NCI-H526 (cell line): ENCODE results near the gene MMRN2.

Source experiments
- DNase-seq, 2 experiments: peaks; one replicate each; lab custom pipeline; 2025; lab: John Stamatoyannopoulos, UW

MMRN2 gene

GRCh38 chr10:86970162-86970981, 13.0 kb upstream of the MMRN2 start:
- no peak for DNase-seq

DNA sequence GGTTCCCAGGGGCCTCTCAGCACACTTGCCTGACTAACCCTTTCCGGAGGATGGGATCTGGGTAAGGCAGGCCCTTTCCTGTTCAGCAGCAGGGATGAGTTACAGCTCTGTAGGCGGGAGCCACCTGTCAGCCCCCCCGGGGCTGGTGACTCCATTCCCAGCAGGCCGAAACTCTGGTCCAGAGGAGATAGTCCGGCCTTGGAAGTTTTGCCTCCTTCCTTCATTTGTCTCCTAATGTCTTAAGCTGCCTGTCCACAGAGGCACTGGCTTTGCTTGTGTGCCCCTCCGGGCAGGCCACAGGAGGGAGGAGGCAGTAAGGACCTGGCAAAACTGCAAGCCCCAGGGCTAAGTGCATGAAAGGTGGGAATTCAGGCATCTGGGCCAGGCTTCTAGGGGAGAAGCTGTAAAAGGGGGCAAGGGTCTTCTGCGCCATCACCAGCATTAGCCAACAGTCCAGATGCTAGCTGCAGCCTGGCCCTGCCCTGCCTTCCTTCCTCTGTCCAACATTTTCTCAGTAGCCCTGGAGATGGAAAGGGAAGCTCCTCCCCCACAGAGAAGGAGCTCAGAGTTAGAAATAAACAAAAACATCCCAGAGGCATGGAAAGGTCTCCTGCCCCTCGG, 12.1 kb upstream of the MMRN2 start:
- no peak for DNase-seq

DNA sequence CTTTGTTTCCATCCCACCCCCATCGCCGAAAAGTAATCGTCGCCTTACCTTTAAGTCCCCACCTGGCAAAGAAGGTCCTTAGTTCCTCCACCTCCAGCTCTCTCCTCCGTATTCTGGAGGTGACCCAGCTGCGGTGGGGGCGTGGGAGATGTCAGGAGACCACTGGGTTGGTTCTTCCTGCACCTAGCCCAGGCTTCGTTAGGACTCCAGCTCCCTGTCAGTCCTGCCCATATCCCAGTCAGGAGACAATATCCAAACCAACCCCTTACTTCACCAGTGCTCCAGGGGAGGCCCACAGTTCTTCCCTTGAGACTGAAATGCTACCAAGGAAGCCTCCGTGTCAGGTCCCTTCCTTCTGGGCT, 11.6 kb upstream of the MMRN2 start:
- no peak for DNase-seq

GRCh38 chr10:86968271-86968993, 11.0 kb upstream of the MMRN2 start, which contains the start of gene ADIRF:
ADIRF (plus strand) TSS chr10:86968482; CDS start chr10:86968545, 63 bp downstream.
- DNase-seq: peak in 1 of 2 experiments; percentile 8

DNA sequence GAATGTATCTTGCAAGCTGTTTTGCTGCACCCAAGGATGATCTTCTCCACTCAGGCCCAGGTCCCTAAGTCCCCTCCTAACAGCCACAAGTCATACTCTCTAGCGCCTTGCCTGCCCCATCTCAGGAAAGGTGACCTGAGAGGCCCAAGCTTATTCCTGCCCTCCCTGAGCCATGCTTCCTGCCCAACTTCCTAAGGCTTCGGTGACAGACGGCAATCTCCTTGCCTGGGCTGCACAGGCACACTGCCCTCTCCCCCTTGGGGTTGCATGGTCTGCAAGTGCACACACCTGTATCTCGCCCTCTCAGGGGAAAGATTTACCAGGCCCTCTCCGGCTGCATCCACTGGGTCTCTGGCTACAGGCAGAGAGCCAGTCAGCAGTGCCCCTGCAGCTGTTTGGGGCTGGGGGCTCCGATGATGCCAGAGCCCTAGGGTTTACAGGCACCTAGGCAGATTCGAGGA, 10.1 kb upstream of the MMRN2 start:
- no peak for DNase-seq

GRCh38 chr10:86965986-86966654, 8.7 kb upstream of the MMRN2 start:
- no peak for DNase-seq

GRCh38 chr10:86964847-86965190, 7.4 kb upstream of the MMRN2 start:
- no peak for DNase-seq

DNA sequence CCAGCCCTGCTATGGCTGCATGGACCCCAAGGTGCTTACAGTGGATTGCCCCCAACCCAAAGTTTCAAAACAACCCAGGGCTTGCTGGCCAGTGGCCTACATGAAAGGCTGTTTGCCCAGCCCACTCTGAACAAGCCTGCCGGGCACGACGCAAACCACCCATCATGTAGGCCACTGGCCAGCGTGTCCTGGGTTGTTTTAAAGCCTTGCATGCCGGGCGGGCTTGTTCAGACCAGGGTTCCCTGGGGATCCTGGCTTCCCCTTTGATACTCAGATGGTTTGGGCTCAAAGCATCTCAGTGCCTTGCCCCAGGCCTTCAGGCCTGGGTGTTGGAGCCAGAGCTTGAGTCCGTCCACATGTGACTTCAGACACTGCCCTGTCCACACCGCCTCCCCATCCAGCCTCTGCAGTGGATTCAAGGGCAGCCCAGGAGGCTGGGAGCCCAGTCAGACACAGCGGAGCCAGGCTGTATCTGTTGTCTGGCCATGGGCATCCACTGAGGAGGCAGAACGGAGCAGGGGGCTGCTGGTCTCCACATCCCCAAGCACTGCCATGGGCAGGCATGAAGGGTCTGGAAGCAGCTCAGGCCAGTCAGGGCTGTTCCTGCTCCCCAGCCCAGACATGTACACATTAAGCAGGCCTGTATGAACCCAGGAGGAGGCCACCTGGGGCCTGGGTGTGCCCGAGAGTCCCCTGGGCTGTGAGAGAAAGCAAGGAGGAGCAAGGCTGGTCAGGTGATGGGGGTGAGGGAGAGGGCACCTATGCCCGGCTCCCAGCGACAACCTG, 6.8 kb upstream of the MMRN2 start:
- no peak for DNase-seq

- DNase-seq: no peak
Measured at GRCh38 chr10:86963341-86963919, 6.0 kb upstream of the MMRN2 start.

GRCh38 chr10:86962981-86963310, 5.5 kb upstream of the MMRN2 start:
- DNase-seq: no peak

- no peak for DNase-seq
Measured at GRCh38 chr10:86962136-86962980, 4.9 kb upstream of the MMRN2 start.

DNA sequence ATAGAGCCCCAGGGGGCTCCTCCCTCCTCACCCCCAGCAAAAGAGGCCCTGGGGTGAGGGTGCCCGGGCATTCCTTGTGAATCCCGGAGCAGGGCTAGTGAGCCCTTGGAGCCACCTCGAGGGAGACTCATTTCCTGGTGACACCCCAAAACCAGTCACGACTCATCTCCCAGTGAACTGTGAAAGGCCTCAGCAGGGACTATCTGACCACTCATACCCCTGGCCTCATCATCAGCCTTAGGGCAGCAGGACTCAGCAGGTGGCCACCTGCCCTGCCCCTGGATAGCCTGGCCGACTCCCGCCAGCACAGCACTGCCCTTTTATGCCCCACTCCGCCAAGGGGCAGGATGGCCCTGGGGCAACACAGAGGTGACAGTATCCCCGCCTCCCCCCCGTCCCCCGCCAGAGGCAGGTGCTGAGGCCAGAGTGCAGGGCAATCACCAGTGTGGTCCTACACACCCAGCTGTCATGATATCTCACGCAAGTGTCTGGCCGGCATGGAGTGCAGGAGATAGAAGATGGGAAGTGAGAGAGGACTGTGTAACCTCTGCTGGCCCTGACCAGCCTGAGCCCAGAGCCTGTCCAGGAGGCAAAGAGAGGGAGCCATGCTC, 4.2 kb upstream of the MMRN2 start:
- DNase-seq: no peak

DNA sequence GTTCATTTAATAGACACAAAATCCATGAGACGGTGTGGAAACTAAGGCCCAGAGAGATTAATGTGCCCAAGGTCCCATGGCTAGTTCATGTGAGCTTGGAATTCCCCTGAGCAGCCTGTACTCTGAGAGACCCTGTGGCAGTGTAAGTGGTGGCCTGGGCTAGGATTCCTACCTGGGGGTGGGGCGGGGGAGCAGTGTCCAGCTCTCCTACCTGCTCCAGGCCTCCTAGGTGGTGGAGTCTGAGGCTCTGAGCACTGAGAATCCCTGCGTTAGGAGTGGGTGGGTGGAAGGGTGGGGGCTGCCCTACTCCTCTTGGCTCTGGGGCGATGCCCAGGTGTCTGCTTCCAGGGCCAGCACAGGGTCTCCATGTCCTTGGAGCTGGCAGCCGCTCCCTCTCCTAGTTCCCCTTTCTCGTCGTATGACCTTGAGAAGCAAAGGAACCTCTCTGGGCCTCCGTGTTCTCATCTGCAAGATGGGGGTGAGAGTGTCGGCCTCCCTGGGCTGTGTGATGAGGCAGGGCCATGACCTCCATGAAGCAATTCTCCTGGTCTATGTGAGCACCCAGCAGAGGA, 3.5 kb upstream of the MMRN2 start:
- DNase-seq: no peak

DNA sequence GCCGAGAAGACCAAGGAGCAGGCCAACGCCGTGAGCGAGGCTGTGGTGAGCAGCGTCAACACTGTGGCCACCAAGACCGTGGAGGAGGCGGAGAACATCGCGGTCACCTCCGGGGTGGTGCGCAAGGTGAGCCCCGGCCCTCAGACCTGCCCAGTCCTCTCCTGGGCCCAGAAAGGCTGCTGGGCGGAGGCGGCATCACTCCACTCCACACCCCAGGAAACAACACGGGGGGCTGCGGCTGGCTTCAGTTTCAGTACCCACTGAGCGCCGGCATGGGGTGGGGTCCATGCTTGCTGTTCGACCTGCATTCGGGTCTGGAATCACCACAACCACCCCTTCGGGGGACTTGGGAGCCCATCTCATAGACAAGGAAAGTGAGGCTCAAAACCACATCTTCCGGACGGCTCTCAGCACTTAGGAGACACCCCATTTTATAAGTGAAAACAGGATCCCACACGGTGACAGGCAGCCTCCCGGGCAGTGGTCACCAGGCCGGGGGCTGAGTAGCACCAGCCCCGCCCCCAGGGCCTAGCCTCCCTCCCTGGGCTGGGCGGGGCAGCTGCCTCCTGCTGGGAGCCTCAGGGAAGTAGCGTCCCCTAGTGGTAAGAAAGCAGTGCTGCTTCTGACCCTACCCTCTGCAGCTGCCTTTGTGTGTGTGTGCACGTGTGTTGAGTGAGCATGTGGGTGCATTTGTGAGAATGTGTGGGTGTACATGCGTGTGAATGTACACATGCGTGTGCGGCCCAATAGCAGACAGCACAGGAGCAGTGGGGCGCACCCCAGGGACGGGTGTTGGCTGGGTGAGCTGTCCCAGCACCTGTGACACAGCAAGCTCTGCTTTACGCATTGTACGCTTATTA, 2.8 kb upstream of the MMRN2 start:
- peak; percentile 20 to 50 for DNase-seq

GRCh38 chr10:86959737-86960002, 2.3 kb upstream of the MMRN2 start:
- no peak for DNase-seq

DNA sequence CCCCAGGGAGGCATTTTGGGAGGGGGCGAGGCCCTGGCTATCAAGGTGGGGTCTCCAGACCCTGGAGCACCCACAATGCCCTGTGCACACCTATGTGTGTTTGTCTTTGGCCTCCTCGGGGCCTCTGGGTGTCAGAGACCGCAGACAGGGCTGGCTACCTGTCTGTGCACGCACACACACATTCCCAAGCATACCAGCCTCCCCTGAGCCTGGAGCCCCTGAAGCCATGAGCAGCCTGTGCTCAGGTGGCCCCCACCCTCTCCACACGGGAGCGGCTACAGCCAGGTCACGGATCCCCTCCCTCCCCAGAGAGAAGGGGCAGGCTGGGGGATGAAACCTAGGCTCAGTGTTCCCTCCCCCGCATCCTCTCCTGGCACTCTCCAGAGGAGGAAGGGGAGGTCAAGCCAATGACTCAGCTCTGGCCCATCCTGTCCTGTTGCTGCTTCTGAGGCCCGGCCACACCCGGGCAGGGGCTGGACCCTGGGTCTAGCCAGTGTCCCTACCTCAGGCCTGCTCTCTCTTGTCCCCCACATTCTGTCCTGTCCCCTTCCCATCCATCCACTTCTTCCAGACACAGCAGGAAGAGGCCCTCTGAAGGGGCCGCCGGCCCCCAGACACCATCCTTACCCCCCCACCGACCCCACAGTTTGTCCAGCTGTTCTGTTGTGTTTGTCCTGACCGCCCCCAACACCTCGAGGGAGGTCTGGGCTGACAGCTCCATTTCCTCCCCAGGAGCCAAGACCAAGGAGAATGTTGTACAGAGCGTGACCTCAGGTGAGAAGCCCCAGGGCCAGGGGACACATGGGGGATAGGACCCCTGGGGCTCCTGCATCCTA, 1.7 kb upstream of the MMRN2 start:
- no peak for DNase-seq

DNA sequence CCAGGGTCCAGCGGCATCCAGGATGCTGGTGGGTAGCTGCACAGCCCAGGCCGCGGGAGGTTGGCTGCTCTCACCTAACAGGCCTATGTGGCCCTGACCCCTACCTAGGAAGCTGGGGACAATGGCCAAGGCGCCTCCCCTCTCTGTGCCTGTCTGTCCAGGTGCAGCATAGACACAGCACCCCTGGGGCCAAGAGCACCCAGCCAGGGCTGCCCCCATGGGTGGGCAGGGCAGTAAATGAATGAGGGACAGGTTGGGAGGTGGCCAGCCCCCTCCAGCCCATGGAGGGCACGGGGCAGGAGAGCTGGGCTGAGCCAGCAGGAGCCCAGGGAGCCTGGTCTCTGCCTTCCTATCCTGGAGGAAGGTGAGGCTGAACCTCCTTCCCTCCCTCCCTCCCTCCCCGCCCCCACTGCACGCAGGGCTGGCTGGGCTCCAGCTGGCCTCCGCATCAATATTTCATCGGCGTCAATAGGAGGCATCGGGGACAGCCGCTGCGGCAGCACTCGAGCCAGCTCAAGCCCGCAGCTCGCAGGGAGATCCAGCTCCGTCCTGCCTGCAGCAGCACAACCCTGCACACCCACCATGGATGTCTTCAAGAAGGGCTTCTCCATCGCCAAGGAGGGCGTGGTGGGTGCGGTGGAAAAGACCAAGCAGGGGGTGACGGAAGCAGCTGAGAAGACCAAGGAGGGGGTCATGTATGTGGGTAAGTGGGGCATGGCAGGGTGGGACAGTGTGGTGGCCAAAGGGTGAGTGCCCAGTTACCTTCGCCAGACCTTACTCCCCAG, 893 bp upstream of the MMRN2 start, which contains the start of gene SNCG:
Gene SNCG (plus strand): TSS at position 484 of the 785 bp plus-strand sequence. CDS start 99 bp downstream, at position 583.
- DNase-seq: peak in 1 of 2 experiments; percentile 35
